GM19467 (cell line): Measurements from ENCODE around the gene UTS2B.
"Not testable (repeated sequence)": the region's sequence is repeated elsewhere in the genome, so short reads cannot be mapped to it uniquely, and the experiment has no call there.

Source experiments
- ATAC-seq: cut with Tn5 transposase; IDR thresholded peaks from one replicate; pipeline ENCODE4 v1.9.1; 2021; ENCODE audit warnings: mild to moderate bottlenecking, moderate library complexity; ENCODE audit not compliant: unreplicated experiment

Gene UTS2B

DNA sequence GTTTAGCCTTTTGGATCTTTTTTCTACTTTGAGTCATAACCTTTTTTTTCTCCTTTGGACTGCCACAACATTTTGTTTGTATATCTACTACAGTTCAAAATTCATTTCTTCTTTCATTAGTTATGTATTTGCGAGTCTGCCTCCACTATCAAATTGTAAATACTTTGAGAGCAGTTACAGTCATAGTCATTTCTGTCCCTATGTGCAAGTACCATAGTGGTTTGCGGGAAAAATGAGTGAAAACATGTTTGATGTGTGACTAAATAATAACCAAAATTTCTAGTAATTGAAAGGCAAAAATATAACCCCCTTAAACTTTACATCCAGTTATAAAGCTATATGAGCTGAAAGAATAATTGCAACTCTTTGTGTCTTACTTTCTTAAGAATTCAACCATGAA, 46.9 kb downstream of the UTS2B start:
- no peak for ATAC-seq

DNA sequence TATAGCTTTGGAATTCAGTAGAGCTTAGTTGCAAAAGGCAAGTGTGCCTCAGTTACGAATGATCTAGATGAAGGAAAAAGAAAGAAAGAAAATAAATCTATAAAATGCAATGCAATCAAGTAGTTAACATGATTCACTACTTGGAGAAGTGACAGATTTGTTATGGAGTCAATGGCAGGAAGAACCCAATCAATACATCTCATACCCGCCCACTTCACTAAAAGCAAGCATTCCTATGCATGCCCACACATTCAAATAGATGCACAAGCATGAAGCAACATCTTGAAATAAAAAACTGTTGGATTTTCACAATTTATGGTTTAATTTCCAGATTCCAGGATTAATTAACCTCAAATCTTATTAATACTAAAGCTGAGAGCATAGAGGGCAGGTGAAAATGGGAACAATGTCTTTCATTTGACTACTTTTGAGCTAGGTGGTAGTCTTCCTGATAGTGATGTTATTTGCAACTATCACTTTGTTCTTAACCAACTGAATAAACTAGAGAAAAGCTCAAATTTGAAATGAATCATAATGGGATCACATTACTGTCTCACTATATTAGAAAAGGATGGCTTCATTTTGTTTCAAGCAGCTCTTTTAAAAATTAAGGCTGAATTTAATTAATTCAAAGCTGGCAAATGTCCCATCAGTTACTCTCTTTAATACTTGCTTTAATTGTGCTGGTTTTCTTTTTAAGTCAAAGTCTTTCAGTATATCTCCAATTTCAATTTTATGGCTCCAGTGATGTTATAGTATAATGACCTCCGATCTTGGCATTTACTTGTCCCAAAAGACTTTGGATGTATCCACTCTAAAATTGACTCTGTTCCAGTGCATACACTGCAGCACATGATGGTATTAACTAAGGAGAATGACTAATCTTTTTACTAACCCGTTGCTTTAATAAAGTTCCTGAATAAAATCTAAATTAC, 47.8 kb downstream of the UTS2B start:
- no peak for ATAC-seq

GRCh38 chr3:191280882-191281281, 49.4 kb downstream of the UTS2B start:
- ATAC-seq, result no peak

DNA sequence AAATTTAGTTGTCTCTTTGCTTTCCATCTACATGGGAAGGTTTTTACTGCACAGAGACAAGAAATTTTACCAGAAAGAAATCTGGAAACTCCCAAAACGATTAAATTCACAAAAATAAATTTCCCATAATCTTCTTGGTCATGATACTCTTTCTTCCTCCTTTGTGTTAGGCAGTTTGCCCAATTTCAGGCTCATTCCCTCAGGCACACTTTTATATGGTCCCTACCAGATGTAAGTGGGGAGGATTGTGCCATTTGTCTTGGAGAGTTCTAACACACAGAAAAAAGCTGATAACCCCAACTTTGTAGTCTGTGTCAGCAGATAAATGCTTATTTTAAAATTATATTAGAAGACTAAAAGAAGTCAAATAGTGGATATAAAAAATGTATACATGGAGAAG, 50.2 kb downstream of the UTS2B start:
- no peak for ATAC-seq

GRCh38 chr3:191275751-191276150, 54.6 kb downstream of the UTS2B start:
- no peak for ATAC-seq

- not testable (repeated sequence) for ATAC-seq
Observed at GRCh38 chr3:191275244-191275643, 55.1 kb downstream of the UTS2B start.

GRCh38 chr3:191269289-191270085, 60.8 kb downstream of the UTS2B start:
- ATAC-seq, result peak; percentile 55

DNA sequence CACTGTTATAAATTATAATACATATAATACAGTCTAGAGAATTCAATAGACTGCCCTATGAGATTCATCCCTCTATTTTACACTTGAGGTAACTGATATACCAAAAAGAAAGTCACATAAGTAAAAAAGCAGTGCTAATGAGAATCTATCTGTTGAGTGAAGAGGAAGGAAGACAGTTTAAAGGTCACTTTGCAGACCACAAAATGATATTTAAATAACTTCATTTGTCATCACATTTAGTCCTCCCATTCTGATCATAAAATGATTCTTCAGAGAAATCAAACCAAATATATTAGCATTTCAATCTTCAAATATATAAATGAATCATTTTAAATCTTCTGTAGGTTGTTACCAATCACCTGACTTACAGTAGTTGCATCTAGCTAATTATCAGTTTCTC, 61.6 kb downstream of the UTS2B start:
- no peak for ATAC-seq

DNA sequence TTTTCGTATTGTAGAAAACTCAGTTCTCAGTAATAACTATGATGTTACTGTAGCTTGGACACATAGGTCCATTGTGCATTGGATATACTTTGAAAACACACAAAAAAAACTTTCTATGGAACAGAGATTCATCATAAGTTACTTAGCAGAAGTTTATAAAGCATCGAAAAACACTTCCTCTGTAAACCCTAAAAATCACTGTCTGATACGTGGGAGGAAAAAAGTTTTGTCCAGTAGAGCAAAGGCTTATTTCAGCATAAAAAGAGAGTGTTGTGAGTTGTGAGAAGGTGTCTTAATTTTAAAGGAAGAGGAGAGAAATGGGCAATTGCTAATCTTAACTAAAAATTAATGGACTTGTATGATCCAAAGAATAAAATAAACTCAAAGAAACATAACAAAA, 66.5 kb downstream of the UTS2B start:
- no peak for ATAC-seq

- ATAC-seq, result peak; percentile 86
Observed at GRCh38 chr3:191263365-191263764, 67.0 kb downstream of the UTS2B start.

GRCh38 chr3:191262650-191263049, 67.7 kb downstream of the UTS2B start:
- ATAC-seq, result peak; percentile 58

DNA sequence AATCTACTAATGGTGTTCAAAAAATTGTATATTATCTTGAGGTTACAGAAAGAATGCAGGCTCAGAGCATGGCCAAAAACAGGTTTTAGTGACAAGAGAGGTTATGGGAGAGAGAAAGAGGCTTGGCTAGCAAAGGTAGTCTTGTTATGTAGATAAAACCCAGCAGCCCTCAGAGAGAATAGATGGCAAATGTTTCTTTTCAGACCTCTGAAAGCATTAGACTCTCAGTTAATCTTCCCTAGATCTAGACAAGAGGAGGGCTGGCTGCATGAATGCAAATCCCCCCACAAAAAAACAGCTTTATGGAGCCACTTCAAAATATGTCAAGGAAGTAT, 69.1 kb downstream of the UTS2B start:
- ATAC-seq, result no peak

GRCh38 chr3:191260431-191261303, 69.7 kb downstream of the UTS2B start:
- no peak for ATAC-seq

DNA sequence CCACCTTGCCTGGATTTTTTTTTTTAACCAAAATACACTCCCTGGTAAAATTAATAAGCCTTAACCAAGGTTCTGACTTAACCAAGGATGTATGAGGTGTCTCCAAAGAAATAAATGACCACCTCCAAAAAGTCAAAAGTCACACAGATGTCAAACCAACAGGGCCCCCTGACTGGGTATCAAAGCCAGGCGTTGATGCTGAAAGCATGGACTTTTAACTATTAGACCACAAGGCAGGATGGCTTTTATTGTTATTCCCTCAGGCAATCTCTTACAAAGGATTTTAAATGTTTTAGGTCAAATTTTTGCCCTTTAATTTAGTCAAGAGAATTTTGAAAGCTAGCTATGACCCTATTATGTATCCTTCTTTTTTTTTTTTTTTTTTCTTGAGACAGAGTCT, 70.8 kb downstream of the UTS2B start:
- no peak for ATAC-seq

DNA sequence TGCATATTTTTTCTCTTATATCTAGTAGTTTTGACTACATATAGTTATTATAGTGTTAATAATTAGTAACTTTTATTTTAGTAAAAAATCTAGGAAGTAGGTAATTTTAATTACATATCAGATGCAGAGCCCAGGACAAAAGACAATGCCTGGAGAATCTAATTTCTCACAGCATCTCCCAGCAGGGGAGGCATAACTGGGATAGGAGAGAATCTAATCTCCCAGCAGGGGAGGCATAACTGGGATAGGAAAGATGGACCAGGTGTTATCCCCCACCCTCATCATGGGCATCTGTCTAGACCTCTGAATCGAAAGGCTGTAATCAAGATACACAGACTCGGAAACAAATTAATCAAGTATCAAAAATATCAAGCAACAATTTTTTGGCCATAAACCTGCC, 73.0 kb downstream of the UTS2B start:
- ATAC-seq, result no peak

- ATAC-seq, result no peak
Observed at GRCh38 chr3:191256405-191256804, 73.9 kb downstream of the UTS2B start.

DNA sequence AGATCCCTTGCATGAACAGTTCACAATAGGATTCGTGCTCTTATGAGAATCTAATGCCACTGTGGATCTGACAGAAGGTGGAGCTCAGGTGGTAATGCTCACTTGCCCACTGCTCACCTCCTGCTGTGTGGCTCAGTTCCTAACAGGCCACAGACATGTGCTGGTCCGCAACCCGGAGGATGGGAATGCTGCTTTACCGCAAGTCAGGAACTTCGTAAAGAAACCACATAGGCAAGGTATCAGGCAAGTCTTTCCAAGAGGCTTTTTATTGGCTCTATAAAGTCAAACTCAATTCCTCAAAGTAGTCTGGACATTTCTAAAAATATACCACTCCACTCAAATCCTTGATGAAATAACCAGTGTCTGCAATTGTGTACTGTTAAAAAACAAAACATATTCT, 75.2 kb downstream of the UTS2B start:
- ATAC-seq, result no peak

GRCh38 chr3:191254098-191254873, 76.0 kb downstream of the UTS2B start:
- no peak for ATAC-seq

DNA sequence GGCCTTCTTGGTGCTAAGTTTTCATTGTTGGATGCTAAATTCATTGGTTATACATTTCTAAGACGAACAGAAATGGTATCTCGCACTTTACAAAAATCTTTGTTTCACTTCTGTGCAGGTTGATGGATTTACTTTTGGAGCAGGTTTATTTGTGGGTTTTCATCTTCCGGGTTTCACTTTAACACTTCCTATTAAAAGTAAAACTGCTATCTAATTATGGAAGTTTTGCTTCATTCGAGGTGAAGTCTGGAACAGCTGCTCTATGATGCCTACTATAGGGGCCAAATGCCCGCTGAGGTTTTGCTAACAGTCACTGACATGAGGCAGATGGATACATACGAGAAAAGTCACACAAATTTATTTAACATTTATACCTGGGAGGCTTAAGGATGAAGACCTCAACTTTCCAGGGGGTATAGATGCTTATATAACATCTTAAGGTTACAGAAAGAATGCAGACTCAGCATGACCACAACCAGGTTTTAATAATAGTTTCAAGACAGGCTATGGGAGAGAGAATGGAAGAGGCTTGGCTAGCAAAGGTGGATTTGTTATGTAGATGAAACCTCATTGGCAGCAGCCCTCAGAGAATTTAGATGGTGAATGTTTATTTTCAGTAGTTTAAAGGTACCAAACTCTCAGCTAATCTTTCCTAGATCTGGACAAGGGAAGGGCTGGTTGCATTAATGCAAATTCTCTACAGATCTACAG, 77.1 kb downstream of the UTS2B start:
- peak; percentile 55 for ATAC-seq

DNA sequence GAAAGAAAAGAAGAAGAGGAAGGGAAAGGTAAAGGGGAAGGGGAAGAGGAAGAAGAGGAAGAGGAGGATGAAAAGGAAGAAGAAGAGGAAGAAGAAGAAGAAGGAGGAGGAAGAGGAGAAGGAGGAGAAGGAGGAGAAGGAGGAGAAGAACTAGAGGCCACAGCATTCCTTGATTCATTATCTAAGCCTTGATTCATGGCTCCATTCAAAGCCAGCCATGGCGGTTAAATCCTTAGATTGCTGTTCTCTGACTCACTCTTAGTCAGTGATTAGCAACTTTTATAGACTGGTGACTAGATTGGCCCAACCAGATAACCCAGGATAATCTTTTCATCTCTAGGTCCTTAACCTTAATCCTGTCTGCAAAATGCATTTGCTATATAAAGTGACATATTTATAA, 83.7 kb downstream of the UTS2B start:
- ATAC-seq, result no peak
